C4-2B (cell line): ENCODE measurements around the gene ADSS2.

ENCODE experiments used
- ZFX ChIP-seq: fragments of 450-650 bp; IDR thresholded peaks from 2 replicates; pipeline ENCODE4 v1.6.1; 2017
- TF ChIP-seq, protein P1 (sequence below): fragments of 450-650 bp; conservative IDR thresholded peaks from 2 replicates; pipeline ENCODE4 v1.5.1; 2017; ENCODE audit warnings: mild to moderate bottlenecking

DNA sequence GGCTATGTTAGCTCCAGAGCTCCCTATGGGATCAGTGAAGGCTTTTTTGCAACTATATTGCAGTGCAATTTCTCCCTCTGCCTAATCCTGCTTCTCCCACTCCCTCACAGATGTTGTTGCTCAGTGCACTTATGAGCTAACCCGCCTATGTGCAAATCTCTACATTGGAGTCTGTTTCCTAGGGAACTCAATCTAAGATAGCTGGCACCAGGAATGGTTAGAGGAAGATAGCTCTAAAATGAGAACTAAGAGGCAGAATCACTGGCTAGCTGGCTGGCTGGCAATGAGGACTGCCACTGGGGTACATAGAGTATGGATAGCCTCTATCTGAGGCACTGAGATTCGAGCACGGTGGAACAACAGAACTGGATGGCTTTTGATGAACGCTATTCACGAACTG lies 39.5 kb downstream of the ADSS2 start:
- TF ChIP-seq, protein P1, sequence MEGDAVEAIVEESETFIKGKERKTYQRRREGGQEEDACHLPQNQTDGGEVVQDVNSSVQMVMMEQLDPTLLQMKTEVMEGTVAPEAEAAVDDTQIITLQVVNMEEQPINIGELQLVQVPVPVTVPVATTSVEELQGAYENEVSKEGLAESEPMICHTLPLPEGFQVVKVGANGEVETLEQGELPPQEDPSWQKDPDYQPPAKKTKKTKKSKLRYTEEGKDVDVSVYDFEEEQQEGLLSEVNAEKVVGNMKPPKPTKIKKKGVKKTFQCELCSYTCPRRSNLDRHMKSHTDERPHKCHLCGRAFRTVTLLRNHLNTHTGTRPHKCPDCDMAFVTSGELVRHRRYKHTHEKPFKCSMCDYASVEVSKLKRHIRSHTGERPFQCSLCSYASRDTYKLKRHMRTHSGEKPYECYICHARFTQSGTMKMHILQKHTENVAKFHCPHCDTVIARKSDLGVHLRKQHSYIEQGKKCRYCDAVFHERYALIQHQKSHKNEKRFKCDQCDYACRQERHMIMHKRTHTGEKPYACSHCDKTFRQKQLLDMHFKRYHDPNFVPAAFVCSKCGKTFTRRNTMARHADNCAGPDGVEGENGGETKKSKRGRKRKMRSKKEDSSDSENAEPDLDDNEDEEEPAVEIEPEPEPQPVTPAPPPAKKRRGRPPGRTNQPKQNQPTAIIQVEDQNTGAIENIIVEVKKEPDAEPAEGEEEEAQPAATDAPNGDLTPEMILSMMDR: no peak
- no peak for TF ChIP-seq ZFX
